Caco-2 (cell line): ENCODE measurements around the gene SLX4IP. TPM values are rescaled to one million over a fixed set of nuclear protein-coding genes. Genes with fewer than 3 reads are reported as not detected.

Source experiments
- BruUV-seq: library from RNA; stranded (reverse); fragments of 400-500 nt; replicated peaks from 2 replicates; lab custom pipeline; 2021; lab: Mats Ljungman, UMichigan
- CTCF ChIA-PET: fragments of 300-600 bp; sonication (Branson Sonifier 250); formaldehyde crosslinking; loops from one replicate; lab custom pipeline; 2022; ENCODE audit warnings: antibody characterized with exemption; lab: Charles Lee
- POLR2A ChIA-PET: fragments of 300-600 bp; sonication (Branson Sonifier 250); formaldehyde crosslinking; loops from one replicate; lab custom pipeline; 2022; ENCODE audit warnings: antibody characterized with exemption; lab: Charles Lee
- DNase-seq, 2 experiments: peaks; one replicate each; pipeline versions ENCODE4 v3.0.0 to v3.0.0-alpha.2; 2020 to 2022
- H3K27me3 ChIP-seq: replicated peaks from 2 replicates; pipeline ENCODE4 v1.6.0; 2011; ENCODE audit warnings: low read length; ENCODE audit not compliant: control insufficient read depth, insufficient read depth
- H3K36me3 ChIP-seq: 2 replicates; pipeline ENCODE4 v1.5.1; 2011; ENCODE audit warnings: low read length; ENCODE audit not compliant: control insufficient read depth, insufficient read depth
- H3K4me1 ChIP-seq: fragments of 250-450 bp; sonication (Bioruptor Pico); 2 replicates; pipeline ENCODE4 v1.5.1; 2020; ENCODE audit warnings: mild to moderate bottlenecking
- H3K4me3 ChIP-seq: 2 replicates; pipeline ENCODE4 v1.5.1; 2011; ENCODE audit warnings: low read depth, mild to moderate bottlenecking, control low read depth, low read length
- H3K9me3 ChIP-seq: fragments of 250-450 bp; sonication (Bioruptor Pico); 2 replicates; pipeline ENCODE4 v1.5.1; 2020; ENCODE audit warnings: mild to moderate bottlenecking, moderate library complexity
- H3K27ac Mint-ChIP-seq: one replicate; pipeline ENCODE4 v1.8.0; 2022; ENCODE audit warnings: mixed read lengths; ENCODE audit not compliant: unreplicated experiment
- H3K27me3 Mint-ChIP-seq: one replicate; pipeline ENCODE4 v1.8.0; 2022; ENCODE audit warnings: mixed read lengths; ENCODE audit not compliant: insufficient read depth, unreplicated experiment
- H3K36me3 Mint-ChIP-seq: one replicate; pipeline ENCODE4 v1.8.0; 2022; ENCODE audit warnings: mild to moderate bottlenecking, mixed read lengths; ENCODE audit not compliant: insufficient read depth, unreplicated experiment
- H3K4me1 Mint-ChIP-seq: one replicate; pipeline ENCODE4 v1.8.0; 2022; ENCODE audit warnings: low read depth, mixed read lengths; ENCODE audit not compliant: unreplicated experiment
- H3K4me3 Mint-ChIP-seq: one replicate; pipeline ENCODE4 v1.8.0; 2022; ENCODE audit warnings: mild to moderate bottlenecking, moderate library complexity, mixed read lengths; ENCODE audit not compliant: unreplicated experiment
- H3K9me3 Mint-ChIP-seq: one replicate; pipeline ENCODE4 v1.8.0; 2022; ENCODE audit warnings: mixed read lengths; ENCODE audit not compliant: unreplicated experiment
- CTCF ChIP-seq, 2 experiments: fragments of 200-600 bp in 1 of 2; IDR thresholded peaks; 1 replicate in 1 of 2; 2 replicates in 1 of 2; pipeline versions ENCODE4 v1.5.1 to v1.8.0; 2011 to 2022; ENCODE audit warnings: antibody characterized with exemption in 1 of 2, control low read depth in 1 of 2, inconsistent platforms in 1 of 2, low read depth in 1 of 2, low read length in 1 of 2, mild to moderate bottlenecking in 1 of 2, moderate library complexity in 1 of 2; ENCODE audit not compliant: insufficient read depth in 1 of 2, severe bottlenecking in 1 of 2, unreplicated experiment in 1 of 2
- intact Hi-C: fragments of 100-400 bp; cut with micrococcal nuclease; formaldehyde crosslinking; loops from one replicate; pipeline ENCODE4 v1.10.0; 2022; ENCODE audit not compliant: unreplicated experiment
- total RNA-seq: library from RNA; stranded (reverse); gene quantifications from 2 replicates; pipeline ENCODE4 v1.2.3, GENCODE V29; 2022

SLX4IP gene
- total RNA-seq, 1 experiment from 2014 or later = 8.5 TPM

- POLR2A ChIA-PET = interaction anchor here (0.5 kb wide), 1 partner anchor 399 kb away, joined by 4 read pairs; no protein-coding TSS in a partner anchor
- DNase-seq = peak; percentile 74 to 76
- no peaks in the 10 kb centered on the region for H3K27me3 Mint-ChIP-seq
These were observed 118.3 kb downstream of the SLX4IP start for GRCh38 chr20:10553326-10553984.

GRCh38 chr20:10554285-10554684 is 119.2 kb downstream of the SLX4IP start:
- Mint-ChIP-seq H3K9me3 (no peaks in the 10 kb centered on the region), H3K27ac (no peak overlapping the region), H3K4me3 (no peak overlapping the region), H3K36me3 (peaks cover 11% of the 10 kb centered on the region), H3K4me1 (peaks cover 48% of the 10 kb centered on the region), H3K27me3 (no peaks in the 10 kb centered on the region)
- POLR2A ChIA-PET = no interaction called here
- no peak for DNase-seq
- Histone ChIP-seq H3K27me3 (no peaks in the 10 kb centered on the region), H3K4me3 (no peak overlapping the region), H3K4me1 (peaks cover 39% of the 10 kb centered on the region), H3K36me3 (no peaks in the 10 kb centered on the region; the same call in 1 of the 2 replicates), H3K9me3 (no peaks in the 10 kb centered on the region)
- CTCF ChIA-PET = interaction anchor here (1.5 kb wide), 1 partner anchor 10 kb away, joined by 3 read pairs; no protein-coding TSS in a partner anchor
- no TSS peak for BruUV-seq
- intact Hi-C loops = loop anchor here (10.0 kb wide), 3 partner anchors 301 to 491 kb away; no protein-coding TSS in a partner anchor
- TF ChIP-seq CTCF (IDR thresholded peaks at IDR 0.05; ENCODE audit: insufficient read depth in 1 of 2, low read depth in 1 of 2, low read length in 1 of 2, severe bottlenecking in 1 of 2, unreplicated experiment in 1 of 2) = no peak

More at GRCh38 chr20:10553326-10553984, 118.3 kb downstream of the SLX4IP start:
- Mint-ChIP-seq H3K4me3 (no peak overlapping the region), H3K36me3 (peaks cover 11% of the 10 kb centered on the region), H3K4me1 (peaks cover 50% of the 10 kb centered on the region), H3K9me3 (no peaks in the 10 kb centered on the region), H3K27ac (no peak overlapping the region)
- TF ChIP-seq CTCF (IDR thresholded peaks at IDR 0.05; ENCODE audit: insufficient read depth in 1 of 2, low read depth in 1 of 2, low read length in 1 of 2, severe bottlenecking in 1 of 2, unreplicated experiment in 1 of 2) = peak; percentile 76 to 85
- Histone ChIP-seq H3K36me3 (no peaks in the 10 kb centered on the region; the same call in 1 of the 2 replicates), H3K9me3 (no peaks in the 10 kb centered on the region), H3K27me3 (no peaks in the 10 kb centered on the region), H3K4me1 (peaks cover 31% of the 10 kb centered on the region), H3K4me3 (no peak overlapping the region)
- CTCF ChIA-PET = interaction anchor here (0.6 to 0.8 kb wide), 2 partner anchors 12 to 118 kb away, joined by 3 read pairs; no protein-coding TSS in a partner anchor
- intact Hi-C loops = loop anchor here (1.0 to 10.0 kb wide), 8 partner anchors 83 to 991 kb away; no protein-coding TSS in a partner anchor
- BruUV-seq = no TSS peak

- H3K27ac Mint-ChIP-seq = peak overlapping the region; percentile 12
- no peaks in the 10 kb centered on the region for H3K27me3 ChIP-seq
- peaks cover 42% of the 10 kb centered on the region for H3K4me1 Mint-ChIP-seq
- peaks cover 43% of the 10 kb centered on the region for H3K4me1 ChIP-seq
- H3K9me3 Mint-ChIP-seq = no peaks in the 10 kb centered on the region
- H3K36me3 ChIP-seq = no peaks in the 10 kb centered on the region; the same call in 1 of the 2 replicates
- ChIA-PET CTCF (interaction anchor here (1.5 kb wide), 1 partner anchor 9 kb away, joined by 3 read pairs; no protein-coding TSS in a partner anchor), POLR2A (no interaction called here)
- H3K4me3 ChIP-seq = no peak overlapping the region
- H3K27me3 Mint-ChIP-seq = no peaks in the 10 kb centered on the region
- no peaks in the 10 kb centered on the region for H3K9me3 ChIP-seq
- no peak for DNase-seq
- intact Hi-C loops = loop anchor here (10.0 kb wide), 3 partner anchors 299 to 489 kb away; no protein-coding TSS in a partner anchor
- BruUV-seq = no TSS peak
- no peak for TF ChIP-seq CTCF (IDR thresholded peaks at IDR 0.05; ENCODE audit: insufficient read depth in 1 of 2, low read depth in 1 of 2, low read length in 1 of 2, severe bottlenecking in 1 of 2, unreplicated experiment in 1 of 2)
- no peak overlapping the region for H3K4me3 Mint-ChIP-seq
- H3K36me3 Mint-ChIP-seq = peaks cover 11% of the 10 kb centered on the region
These were observed 120.3 kb downstream of the SLX4IP start for GRCh38 chr20:10555393-10555792.
